ENCODE measurements around the gene DNAJC6. TPM values are rescaled to one million over a fixed set of nuclear protein-coding genes. Genes with fewer than 3 reads are reported as not detected.

Gene DNAJC6
- total RNA-seq, 4 donors from 2014 or later: 0.99 to 3.6 (median 2.5) TPM

GRCh38 chr1:65392497-65392896, 83.2 kb downstream of the DNAJC6 start:
- intact Hi-C loops (cut with DNase I; ENCODE audit: low total_unique reads): no loop called here
- no peak for TF ChIP-seq POLR2A (IDR thresholded peaks at IDR 0.05)
- 98 to 100% methylated on average over 7 of the region's 7 CpGs for WGBS, 2 donors
- no peak for DNase-seq (ENCODE audit: low spot score in 2 of 2)
- no peak overlapping the region for H3K4me3 ChIP-seq (ENCODE audit: low read depth, poor library complexity, severe bottlenecking)

- intact Hi-C loops (cut with DNase I; ENCODE audit: low total_unique reads): no loop called here
- 62 to 73% methylated on average over 2 of the region's 2 CpGs for WGBS, 2 donors
- no peak overlapping the region for H3K4me3 ChIP-seq (ENCODE audit: low read depth, poor library complexity, severe bottlenecking)
- TF ChIP-seq, protein P1, sequence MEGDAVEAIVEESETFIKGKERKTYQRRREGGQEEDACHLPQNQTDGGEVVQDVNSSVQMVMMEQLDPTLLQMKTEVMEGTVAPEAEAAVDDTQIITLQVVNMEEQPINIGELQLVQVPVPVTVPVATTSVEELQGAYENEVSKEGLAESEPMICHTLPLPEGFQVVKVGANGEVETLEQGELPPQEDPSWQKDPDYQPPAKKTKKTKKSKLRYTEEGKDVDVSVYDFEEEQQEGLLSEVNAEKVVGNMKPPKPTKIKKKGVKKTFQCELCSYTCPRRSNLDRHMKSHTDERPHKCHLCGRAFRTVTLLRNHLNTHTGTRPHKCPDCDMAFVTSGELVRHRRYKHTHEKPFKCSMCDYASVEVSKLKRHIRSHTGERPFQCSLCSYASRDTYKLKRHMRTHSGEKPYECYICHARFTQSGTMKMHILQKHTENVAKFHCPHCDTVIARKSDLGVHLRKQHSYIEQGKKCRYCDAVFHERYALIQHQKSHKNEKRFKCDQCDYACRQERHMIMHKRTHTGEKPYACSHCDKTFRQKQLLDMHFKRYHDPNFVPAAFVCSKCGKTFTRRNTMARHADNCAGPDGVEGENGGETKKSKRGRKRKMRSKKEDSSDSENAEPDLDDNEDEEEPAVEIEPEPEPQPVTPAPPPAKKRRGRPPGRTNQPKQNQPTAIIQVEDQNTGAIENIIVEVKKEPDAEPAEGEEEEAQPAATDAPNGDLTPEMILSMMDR (IDR thresholded peaks at IDR 0.05): no peak
- no peak for TF ChIP-seq POLR2A (IDR thresholded peaks at IDR 0.05)
- DNase-seq (ENCODE audit: low spot score in 2 of 2): no peak
These were observed 84.0 kb downstream of the DNAJC6 start for GRCh38 chr1:65393347-65393746.

DNA sequence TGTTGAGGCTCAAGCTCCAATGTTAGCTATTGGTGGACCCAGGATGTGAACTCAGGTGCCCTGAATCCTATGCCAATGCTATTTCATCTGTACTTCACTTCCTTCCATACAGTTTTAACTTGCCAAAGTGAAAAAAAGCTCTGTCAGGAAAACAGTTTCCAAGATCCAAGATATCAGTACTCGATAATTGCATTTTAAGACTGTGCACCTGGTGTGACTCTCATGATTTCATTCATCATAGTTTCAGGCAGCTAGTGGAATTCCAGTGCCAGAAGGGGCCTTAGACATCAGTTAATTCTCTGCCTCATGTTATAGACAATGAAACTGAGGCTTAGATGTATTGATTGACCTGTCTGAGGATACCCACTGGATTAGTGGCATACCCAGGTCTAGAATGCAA, 84.6 kb downstream of the DNAJC6 start:
- WGBS, 2 donors: 54 to 76% methylated on average over 1 of the region's 1 CpG
- TF ChIP-seq POLR2A (IDR thresholded peaks at IDR 0.05): no peak
- TF ChIP-seq, protein P1 (IDR thresholded peaks at IDR 0.05): no peak
- intact Hi-C loops (cut with DNase I; ENCODE audit: low total_unique reads): no loop called here
- no peak overlapping the region for H3K4me3 ChIP-seq (ENCODE audit: low read depth, poor library complexity, severe bottlenecking)
- no peak for DNase-seq (ENCODE audit: low spot score in 2 of 2)

DNA sequence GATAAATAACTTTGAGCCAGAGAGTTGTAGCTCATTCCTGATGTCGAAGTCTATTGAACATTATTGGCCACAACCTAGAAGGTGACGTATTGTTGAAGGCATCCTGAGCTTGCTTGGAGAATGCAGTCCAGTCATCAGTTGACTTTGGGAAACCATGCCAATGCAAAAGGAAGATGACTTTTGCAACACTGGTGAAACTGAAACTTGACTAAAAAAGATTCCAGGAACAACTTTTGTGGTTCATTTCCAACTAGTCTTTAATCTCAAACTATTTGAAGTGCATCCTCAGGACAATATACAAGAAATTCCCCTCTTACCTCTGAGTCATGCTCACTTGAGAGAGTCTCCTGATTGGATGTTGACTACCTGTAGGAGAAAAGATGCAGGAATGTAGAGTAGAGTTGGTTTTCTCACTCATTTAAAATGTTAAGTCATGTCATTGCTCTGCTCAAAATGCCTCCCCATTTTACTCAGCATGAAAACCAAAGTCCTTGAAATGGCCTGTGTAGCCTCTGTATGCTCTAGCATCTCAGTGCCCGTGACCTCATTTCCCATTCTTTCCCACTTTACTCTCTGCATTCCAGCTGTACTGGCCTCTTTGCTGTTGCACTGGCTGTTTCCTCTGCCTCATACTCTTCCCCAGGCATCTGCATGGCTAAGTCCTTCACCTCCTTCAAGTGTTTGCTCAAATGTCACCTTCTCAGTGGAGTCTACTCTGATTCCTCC, 86.7 kb downstream of the DNAJC6 start:
- intact Hi-C loops (cut with DNase I; ENCODE audit: low total_unique reads): no loop called here
- H3K4me3 ChIP-seq (ENCODE audit: low read depth, poor library complexity, severe bottlenecking): no peak overlapping the region
- DNase-seq (ENCODE audit: low spot score in 2 of 2): no peak
- TF ChIP-seq POLR2A (IDR thresholded peaks at IDR 0.05): no peak
- TF ChIP-seq, protein P1 (IDR thresholded peaks at IDR 0.05): no peak
- 82 to 86% methylated on average over 3 of the region's 3 CpGs for WGBS, 2 donors

- no peak overlapping the region for H3K4me3 ChIP-seq (ENCODE audit: low read depth, poor library complexity, severe bottlenecking)
- WGBS, 2 donors: 98 to 100% methylated on average over 1 of the region's 1 CpG
- no peak for DNase-seq (ENCODE audit: low spot score in 2 of 2)
- intact Hi-C loops (cut with DNase I; ENCODE audit: low total_unique reads): no loop called here
- TF ChIP-seq, protein P1 (IDR thresholded peaks at IDR 0.05): no peak
These were observed 88.7 kb downstream of the DNAJC6 start for GRCh38 chr1:65398083-65398482.

DNA sequence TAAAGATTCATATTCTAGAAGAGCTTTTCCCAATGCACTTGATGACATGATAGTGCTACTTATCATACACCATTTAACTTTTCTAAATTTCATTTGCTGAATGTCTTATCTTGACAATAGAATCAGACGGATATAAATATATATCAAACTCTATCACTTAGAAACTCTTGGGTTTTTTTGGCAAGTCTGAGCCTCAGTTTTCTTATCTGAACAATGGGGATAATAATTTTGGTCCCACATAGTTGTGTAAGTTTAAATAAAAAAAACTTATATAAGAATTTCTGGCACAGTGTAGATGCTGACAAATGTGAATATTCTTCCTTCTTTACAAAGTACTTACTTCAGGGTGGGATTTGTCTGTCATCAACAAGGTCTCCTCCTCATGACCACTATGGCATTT, 89.7 kb downstream of the DNAJC6 start:
- H3K4me3 ChIP-seq (ENCODE audit: low read depth, poor library complexity, severe bottlenecking): no peak overlapping the region
- intact Hi-C loops (cut with DNase I; ENCODE audit: low total_unique reads): no loop called here
- no peak for DNase-seq (ENCODE audit: low spot score in 2 of 2)
- TF ChIP-seq, protein P1 (IDR thresholded peaks at IDR 0.05): no peak
- TF ChIP-seq POLR2A (IDR thresholded peaks at IDR 0.05): no peak
- WGBS, 2 donors: 94 to 100% methylated on average over 1 of the region's 1 CpG
